ENCODE measurements around the gene GARRE1. TPM values are rescaled to one million over a fixed set of nuclear protein-coding genes. Genes with fewer than 3 reads are reported as not detected.

Gene GARRE1
- total and polyA plus RNA-seq, 2 of the 8 experiments (the other 6 are each of a cell fraction or from before 2014, with no cell fraction given) = 16.4 to 23.1 TPM

- TF ChIP-seq, protein P1, sequence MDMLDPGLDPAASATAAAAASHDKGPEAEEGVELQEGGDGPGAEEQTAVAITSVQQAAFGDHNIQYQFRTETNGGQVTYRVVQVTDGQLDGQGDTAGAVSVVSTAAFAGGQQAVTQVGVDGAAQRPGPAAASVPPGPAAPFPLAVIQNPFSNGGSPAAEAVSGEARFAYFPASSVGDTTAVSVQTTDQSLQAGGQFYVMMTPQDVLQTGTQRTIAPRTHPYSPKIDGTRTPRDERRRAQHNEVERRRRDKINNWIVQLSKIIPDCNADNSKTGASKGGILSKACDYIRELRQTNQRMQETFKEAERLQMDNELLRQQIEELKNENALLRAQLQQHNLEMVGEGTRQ (IDR thresholded peaks at IDR 0.05; ENCODE audit: low read length) = no peak
These were observed 28.5 kb downstream of the GARRE1 start (continued) for GRCh38 chr19:34282611-34283519.

All from H1 (cell line).